Measurements from ENCODE around the gene KLRF1.

The KLRF1 gene

GRCh38 chr12:9831720-9832119 is 4.4 kb downstream of the KLRF1 start:
- Histone ChIP-seq H3K79me2 (ENCODE audit: insufficient read depth, low read length) (no peaks in the 10 kb centered on the region), H3K36me3 (ENCODE audit: insufficient read depth, low read length) (no peaks in the 10 kb centered on the region), H2AFZ (ENCODE audit: low read length) (no peak overlapping the region), H3K9ac (ENCODE audit: low read depth, low read length, poor library complexity, severe bottlenecking) (no peak overlapping the region), H3F3A (ENCODE audit: low read depth) (no peaks in the 10 kb centered on the region), H3K9me2 (replicated peaks; ENCODE audit: low read depth, low read length) (no peaks in the 10 kb centered on the region), H3K4me3 (ENCODE audit: low read length, poor library complexity, severe bottlenecking) (no peak overlapping the region), H3K4me2 (ENCODE audit: low read depth, low read length, poor library complexity, severe bottlenecking) (no peak overlapping the region), H3K4me1 (ENCODE audit: insufficient read depth, low read length, poor library complexity, severe bottlenecking) (no peaks in the 10 kb centered on the region), H4K20me1 (ENCODE audit: insufficient read depth, low read length, poor library complexity, severe bottlenecking) (no peaks in the 10 kb centered on the region), H3K27me3 (ENCODE audit: insufficient read depth, low read length, poor library complexity, severe bottlenecking) (no peaks in the 10 kb centered on the region), H3K9me3 (ENCODE audit: insufficient read depth, low read depth, low read length) (no peaks in the 10 kb centered on the region)
- TF ChIP-seq CTCF (conservative IDR thresholded peaks at IDR 0.05; ENCODE audit: low read length) = no peak
- TF ChIP-seq EZH2phosphoT487 (IDR thresholded peaks at IDR 0.05; ENCODE audit: borderline replicate concordance) = no peak

- no peak overlapping the region for H3K4me3 ChIP-seq (ENCODE audit: low read length, poor library complexity, severe bottlenecking)
- H3K36me3 ChIP-seq (ENCODE audit: insufficient read depth, low read length) = no peaks in the 10 kb centered on the region
- H3K27me3 ChIP-seq (ENCODE audit: insufficient read depth, low read length, poor library complexity, severe bottlenecking) = no peaks in the 10 kb centered on the region
- H3K4me1 ChIP-seq (ENCODE audit: insufficient read depth, low read length, poor library complexity, severe bottlenecking) = no peaks in the 10 kb centered on the region
- H2AFZ ChIP-seq (ENCODE audit: low read length) = no peak overlapping the region
- no peaks in the 10 kb centered on the region for H3K9me2 ChIP-seq (replicated peaks; ENCODE audit: low read depth, low read length)
- no peaks in the 10 kb centered on the region for H3F3A ChIP-seq (ENCODE audit: low read depth)
- H3K9ac ChIP-seq (ENCODE audit: low read depth, low read length, poor library complexity, severe bottlenecking) = no peak overlapping the region
- H3K9me3 ChIP-seq (ENCODE audit: insufficient read depth, low read depth, low read length) = no peaks in the 10 kb centered on the region
- H3K4me2 ChIP-seq (ENCODE audit: low read depth, low read length, poor library complexity, severe bottlenecking) = no peak overlapping the region
- no peaks in the 10 kb centered on the region for H3K79me2 ChIP-seq (ENCODE audit: insufficient read depth, low read length)
- no peaks in the 10 kb centered on the region for H4K20me1 ChIP-seq (ENCODE audit: insufficient read depth, low read length, poor library complexity, severe bottlenecking)
- TF ChIP-seq EZH2phosphoT487 (IDR thresholded peaks at IDR 0.05; ENCODE audit: borderline replicate concordance) = no peak
These were observed 16.1 kb downstream of the KLRF1 start for GRCh38 chr12:9843407-9843806.

GRCh38 chr12:9848899-9849298 is 21.6 kb downstream of the KLRF1 start:
- H2AFZ ChIP-seq (ENCODE audit: low read length) = no peak overlapping the region
- peaks cover under 1% of the 10 kb centered on the region for H3K4me1 ChIP-seq (ENCODE audit: insufficient read depth, low read length, poor library complexity, severe bottlenecking)
- H3F3A ChIP-seq (ENCODE audit: low read depth) = no peaks in the 10 kb centered on the region
- peaks cover 24% of the 10 kb centered on the region for H3K36me3 ChIP-seq (ENCODE audit: insufficient read depth, low read length)
- TF ChIP-seq CTCF (conservative IDR thresholded peaks at IDR 0.05; ENCODE audit: low read length) (no peak), EZH2phosphoT487 (IDR thresholded peaks at IDR 0.05; ENCODE audit: borderline replicate concordance) (no peak)
- no peaks in the 10 kb centered on the region for H4K20me1 ChIP-seq (ENCODE audit: insufficient read depth, low read length, poor library complexity, severe bottlenecking)
- no peak overlapping the region for H3K9ac ChIP-seq (ENCODE audit: low read depth, low read length, poor library complexity, severe bottlenecking)
- H3K27me3 ChIP-seq (ENCODE audit: insufficient read depth, low read length, poor library complexity, severe bottlenecking) = no peaks in the 10 kb centered on the region
- no peak overlapping the region for H3K4me3 ChIP-seq (ENCODE audit: low read length, poor library complexity, severe bottlenecking)
- peaks cover 6% of the 10 kb centered on the region for H3K79me2 ChIP-seq (ENCODE audit: insufficient read depth, low read length)
- no peaks in the 10 kb centered on the region for H3K9me3 ChIP-seq (ENCODE audit: insufficient read depth, low read depth, low read length)
- H3K4me2 ChIP-seq (ENCODE audit: low read depth, low read length, poor library complexity, severe bottlenecking) = no peak overlapping the region
- no peaks in the 10 kb centered on the region for H3K9me2 ChIP-seq (replicated peaks; ENCODE audit: low read depth, low read length)

GRCh38 chr12:9851050-9851449 is 23.8 kb downstream of the KLRF1 start:
- no peaks in the 10 kb centered on the region for H3K27me3 ChIP-seq (ENCODE audit: insufficient read depth, low read length, poor library complexity, severe bottlenecking)
- H3K4me2 ChIP-seq (ENCODE audit: low read depth, low read length, poor library complexity, severe bottlenecking) = no peak overlapping the region
- peaks cover 9% of the 10 kb centered on the region for H3K4me1 ChIP-seq (ENCODE audit: insufficient read depth, low read length, poor library complexity, severe bottlenecking)
- no peak overlapping the region for H3K9ac ChIP-seq (ENCODE audit: low read depth, low read length, poor library complexity, severe bottlenecking)
- no peaks in the 10 kb centered on the region for H3K9me2 ChIP-seq (replicated peaks; ENCODE audit: low read depth, low read length)
- peaks cover 27% of the 10 kb centered on the region for H3K79me2 ChIP-seq (ENCODE audit: insufficient read depth, low read length)
- TF ChIP-seq EZH2phosphoT487 (IDR thresholded peaks at IDR 0.05; ENCODE audit: borderline replicate concordance) (no peak), CTCF (conservative IDR thresholded peaks at IDR 0.05; ENCODE audit: low read length) (no peak)
- no peak overlapping the region for H3K4me3 ChIP-seq (ENCODE audit: low read length, poor library complexity, severe bottlenecking)
- H3K36me3 ChIP-seq (ENCODE audit: insufficient read depth, low read length) = peaks cover 42% of the 10 kb centered on the region
- H4K20me1 ChIP-seq (ENCODE audit: insufficient read depth, low read length, poor library complexity, severe bottlenecking) = no peaks in the 10 kb centered on the region
- H2AFZ ChIP-seq (ENCODE audit: low read length) = no peak overlapping the region
- no peaks in the 10 kb centered on the region for H3K9me3 ChIP-seq (ENCODE audit: insufficient read depth, low read depth, low read length)
- no peaks in the 10 kb centered on the region for H3F3A ChIP-seq (ENCODE audit: low read depth)

Measured in Loucy (cell line).